ENCODE results near the gene BLOC1S1.

Gene BLOC1S1

DNA sequence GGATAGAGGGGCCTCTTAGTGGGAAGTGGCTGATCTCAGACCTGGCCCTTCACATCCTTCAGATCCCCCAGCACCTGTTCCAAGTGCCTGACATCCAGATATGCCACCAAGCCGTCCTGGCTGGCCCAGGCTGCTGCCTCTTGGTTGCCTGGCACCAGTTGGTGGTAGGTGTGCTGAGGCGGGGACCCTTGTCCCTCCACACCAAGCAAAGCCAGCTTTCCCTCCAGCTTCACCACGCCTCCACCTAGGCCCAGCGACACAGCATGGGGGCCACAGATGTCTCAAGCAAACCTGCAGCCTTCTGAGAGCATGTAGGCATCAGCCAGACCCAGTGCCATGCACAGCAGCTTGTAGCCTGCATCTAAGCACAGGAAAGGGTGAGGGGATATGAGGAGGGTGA, 16.4 kb downstream of the BLOC1S1 start:
- no peak overlapping the region for H3K27ac ChIP-seq (ENCODE audit: poor library complexity, severe bottlenecking)
- H3K4me1 ChIP-seq (ENCODE audit: insufficient read depth, poor library complexity, severe bottlenecking): peaks cover 6% of the 10 kb centered on the region
- no peaks in the 10 kb centered on the region for H3K27me3 ChIP-seq (ENCODE audit: insufficient read depth, poor library complexity, severe bottlenecking)
- ATAC-seq (ENCODE audit: low read depth) (no peak), DNase-seq (ENCODE audit: low spot score) (no peak)
- H3K9me3 ChIP-seq (ENCODE audit: severe bottlenecking): no peaks in the 10 kb centered on the region
- H3K4me3 ChIP-seq (ENCODE audit: severe bottlenecking): no peak overlapping the region
- H3K36me3 ChIP-seq (ENCODE audit: low read depth): peaks cover 2% of the 10 kb centered on the region
- TF ChIP-seq, protein P1, sequence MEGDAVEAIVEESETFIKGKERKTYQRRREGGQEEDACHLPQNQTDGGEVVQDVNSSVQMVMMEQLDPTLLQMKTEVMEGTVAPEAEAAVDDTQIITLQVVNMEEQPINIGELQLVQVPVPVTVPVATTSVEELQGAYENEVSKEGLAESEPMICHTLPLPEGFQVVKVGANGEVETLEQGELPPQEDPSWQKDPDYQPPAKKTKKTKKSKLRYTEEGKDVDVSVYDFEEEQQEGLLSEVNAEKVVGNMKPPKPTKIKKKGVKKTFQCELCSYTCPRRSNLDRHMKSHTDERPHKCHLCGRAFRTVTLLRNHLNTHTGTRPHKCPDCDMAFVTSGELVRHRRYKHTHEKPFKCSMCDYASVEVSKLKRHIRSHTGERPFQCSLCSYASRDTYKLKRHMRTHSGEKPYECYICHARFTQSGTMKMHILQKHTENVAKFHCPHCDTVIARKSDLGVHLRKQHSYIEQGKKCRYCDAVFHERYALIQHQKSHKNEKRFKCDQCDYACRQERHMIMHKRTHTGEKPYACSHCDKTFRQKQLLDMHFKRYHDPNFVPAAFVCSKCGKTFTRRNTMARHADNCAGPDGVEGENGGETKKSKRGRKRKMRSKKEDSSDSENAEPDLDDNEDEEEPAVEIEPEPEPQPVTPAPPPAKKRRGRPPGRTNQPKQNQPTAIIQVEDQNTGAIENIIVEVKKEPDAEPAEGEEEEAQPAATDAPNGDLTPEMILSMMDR (IDR thresholded peaks at IDR 0.05; ENCODE audit: poor library complexity, severe bottlenecking): no peak

DNA sequence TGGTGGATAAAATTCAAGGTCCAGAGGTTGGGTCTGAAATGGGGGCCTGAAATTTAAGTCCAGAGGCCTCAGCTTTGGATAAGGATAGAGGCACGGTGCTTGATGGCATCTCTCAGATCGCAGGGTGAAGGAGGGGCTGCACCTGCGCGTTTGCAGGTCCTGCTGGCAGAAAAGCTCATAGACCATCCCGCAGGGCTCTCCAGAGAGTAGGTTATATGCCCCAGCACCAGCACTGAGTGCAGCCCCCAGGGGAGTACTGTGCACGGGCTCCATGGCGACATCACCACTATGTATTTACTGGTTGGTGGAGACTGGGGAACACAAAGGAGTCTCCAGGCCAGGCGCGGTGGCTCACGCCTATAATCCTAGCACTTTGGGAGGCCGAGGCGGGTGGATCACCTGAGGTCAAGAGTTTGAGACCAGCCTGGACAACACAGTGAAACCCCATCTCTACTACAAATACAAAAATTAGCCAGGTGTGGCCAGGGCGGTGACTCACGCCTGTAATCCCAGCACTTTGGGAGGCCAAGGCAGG, 17.2 kb downstream of the BLOC1S1 start:
- H3K27ac ChIP-seq (ENCODE audit: poor library complexity, severe bottlenecking): no peak overlapping the region
- no peak for DNase-seq (ENCODE audit: low spot score)
- ATAC-seq (ENCODE audit: low read depth): no peak
- H3K27me3 ChIP-seq (ENCODE audit: insufficient read depth, poor library complexity, severe bottlenecking): no peaks in the 10 kb centered on the region
- no peaks in the 10 kb centered on the region for H3K36me3 ChIP-seq (ENCODE audit: low read depth)
- TF ChIP-seq, protein P1 (IDR thresholded peaks at IDR 0.05; ENCODE audit: poor library complexity, severe bottlenecking): no peak
- H3K9me3 ChIP-seq (ENCODE audit: severe bottlenecking): no peaks in the 10 kb centered on the region
- H3K4me3 ChIP-seq (ENCODE audit: severe bottlenecking): no peak overlapping the region
- peaks cover 7% of the 10 kb centered on the region for H3K4me1 ChIP-seq (ENCODE audit: insufficient read depth, poor library complexity, severe bottlenecking)

DNA sequence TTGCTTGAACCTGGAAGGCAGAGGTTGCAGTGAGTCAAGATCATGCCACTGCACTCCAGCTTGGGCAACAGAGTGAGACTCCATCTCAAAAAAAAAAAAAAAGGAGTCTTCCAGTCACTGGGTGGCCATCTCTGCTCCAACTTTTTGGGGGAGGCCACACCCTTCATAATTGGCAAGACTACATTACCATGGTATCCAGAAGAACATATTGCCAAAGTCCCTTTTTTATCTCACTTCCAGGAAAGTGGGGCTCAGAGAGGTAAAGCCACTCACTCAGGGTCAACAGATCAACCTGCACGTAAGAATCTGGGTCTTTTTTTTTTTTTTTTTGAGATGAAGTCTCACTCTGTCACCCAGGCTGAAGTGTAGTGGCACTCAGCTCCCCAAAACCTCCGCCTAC, 18.0 kb downstream of the BLOC1S1 start:
- Histone ChIP-seq H3K27me3 (ENCODE audit: insufficient read depth, poor library complexity, severe bottlenecking) (no peaks in the 10 kb centered on the region), H3K36me3 (ENCODE audit: low read depth) (no peaks in the 10 kb centered on the region), H3K27ac (ENCODE audit: poor library complexity, severe bottlenecking) (no peak overlapping the region), H3K9me3 (ENCODE audit: severe bottlenecking) (no peaks in the 10 kb centered on the region), H3K4me1 (ENCODE audit: insufficient read depth, poor library complexity, severe bottlenecking) (peaks cover 8% of the 10 kb centered on the region), H3K4me3 (ENCODE audit: severe bottlenecking) (no peak overlapping the region)
- ATAC-seq (ENCODE audit: low read depth) (no peak), DNase-seq (ENCODE audit: low spot score) (no peak)
- TF ChIP-seq, protein P1 (IDR thresholded peaks at IDR 0.05; ENCODE audit: poor library complexity, severe bottlenecking): no peak

DNA sequence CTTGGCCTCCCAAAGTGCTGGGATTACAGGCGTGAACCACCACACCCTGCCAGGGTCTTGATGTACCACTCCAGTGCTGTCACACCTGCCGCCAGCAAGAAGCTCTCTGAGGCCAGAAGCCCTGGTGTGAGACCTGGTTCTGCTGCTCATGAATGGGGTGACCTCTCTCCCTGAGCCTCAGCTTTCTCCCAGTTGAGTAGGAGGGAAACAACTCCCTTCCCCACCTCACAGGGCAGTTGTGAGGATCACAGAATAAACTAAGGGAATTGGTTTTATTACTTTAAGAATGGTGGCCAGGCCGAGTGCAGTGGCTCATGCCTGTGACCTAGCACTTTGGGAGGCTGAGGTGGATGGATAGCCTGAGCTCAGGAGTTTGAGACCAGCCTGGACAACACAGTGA, 18.7 kb downstream of the BLOC1S1 start:
- H3K4me3 ChIP-seq (ENCODE audit: severe bottlenecking): no peak overlapping the region
- TF ChIP-seq, protein P1 (IDR thresholded peaks at IDR 0.05; ENCODE audit: poor library complexity, severe bottlenecking): no peak
- no peaks in the 10 kb centered on the region for H3K27me3 ChIP-seq (ENCODE audit: insufficient read depth, poor library complexity, severe bottlenecking)
- DNase-seq (ENCODE audit: low spot score): no peak
- H3K36me3 ChIP-seq (ENCODE audit: low read depth): no peaks in the 10 kb centered on the region
- peaks cover 8% of the 10 kb centered on the region for H3K4me1 ChIP-seq (ENCODE audit: insufficient read depth, poor library complexity, severe bottlenecking)
- no peaks in the 10 kb centered on the region for H3K9me3 ChIP-seq (ENCODE audit: severe bottlenecking)
- H3K27ac ChIP-seq (ENCODE audit: poor library complexity, severe bottlenecking): no peak overlapping the region
- no peak for ATAC-seq (ENCODE audit: low read depth)

DNA sequence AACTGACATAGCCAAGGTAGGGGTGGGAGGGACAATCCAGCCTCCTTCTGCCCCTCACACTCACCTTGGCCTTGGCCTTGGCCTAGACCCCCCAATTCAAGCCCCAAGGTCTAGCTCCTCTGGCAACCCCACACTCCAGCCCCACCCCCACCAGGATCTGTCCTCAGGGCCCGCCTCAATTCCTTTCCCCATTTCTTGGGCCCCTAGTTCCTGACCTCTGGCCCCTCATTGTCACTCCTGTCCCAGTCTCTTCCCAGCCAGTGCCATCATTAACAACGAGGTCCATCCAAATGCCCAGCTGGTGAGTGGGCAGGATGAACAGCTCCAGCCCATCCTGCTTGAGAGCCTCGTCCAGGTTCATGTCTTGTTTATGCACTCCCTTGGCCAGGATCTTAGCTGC, 20.2 kb downstream of the BLOC1S1 start:
- H3K4me1 ChIP-seq (ENCODE audit: insufficient read depth, poor library complexity, severe bottlenecking): peaks cover 4% of the 10 kb centered on the region
- no peaks in the 10 kb centered on the region for H3K9me3 ChIP-seq (ENCODE audit: severe bottlenecking)
- H3K27me3 ChIP-seq (ENCODE audit: insufficient read depth, poor library complexity, severe bottlenecking): no peaks in the 10 kb centered on the region
- TF ChIP-seq, protein P1 (IDR thresholded peaks at IDR 0.05; ENCODE audit: poor library complexity, severe bottlenecking): no peak
- DNase-seq (ENCODE audit: low spot score) (no peak), ATAC-seq (ENCODE audit: low read depth) (no peak)
- H3K36me3 ChIP-seq (ENCODE audit: low read depth): no peaks in the 10 kb centered on the region
- no peak overlapping the region for H3K4me3 ChIP-seq (ENCODE audit: severe bottlenecking)
- H3K27ac ChIP-seq (ENCODE audit: poor library complexity, severe bottlenecking): no peak overlapping the region
